HEK293 (cell line): ENCODE data around the gene NGB.

Source experiments
- YY1 ChIP-seq: fragments of 450-650 bp; formaldehyde crosslinking; IDR thresholded peaks from 2 replicates; pipeline ENCODE4 v1.5.1; 2018; ENCODE audit warnings: missing biosample characterization, missing genetic modification characterization
- ZNF274 ChIP-seq, 2 experiments: fragments of 200-500 bp in 1 of 2; fragments of 450-650 bp in 1 of 2; sonication (Bioruptor generic) in 1 of 2; formaldehyde crosslinking in 1 of 2; IDR thresholded peaks; 2 replicates each; pipeline versions ENCODE4 v1.5.1 to v1.6.1; 2014 to 2016; ENCODE audit warnings: borderline replicate concordance in 1 of 2, inconsistent platforms in 1 of 2, low read length in 1 of 2, missing biosample characterization in 1 of 2, missing genetic modification characterization in 1 of 2
- TF ChIP-seq, protein P1 (sequence below): fragments of 450-650 bp; formaldehyde crosslinking; IDR thresholded peaks from 2 replicates; pipeline ENCODE4 v1.5.1; 2016; ENCODE audit warnings: missing biosample characterization, missing genetic modification characterization
- TF ChIP-seq, protein P2 (sequence below): fragments of 450-650 bp; formaldehyde crosslinking; IDR thresholded peaks from 2 replicates; pipeline ENCODE4 v1.5.1; 2017; ENCODE audit warnings: missing biosample characterization, missing genetic modification characterization

DNA sequence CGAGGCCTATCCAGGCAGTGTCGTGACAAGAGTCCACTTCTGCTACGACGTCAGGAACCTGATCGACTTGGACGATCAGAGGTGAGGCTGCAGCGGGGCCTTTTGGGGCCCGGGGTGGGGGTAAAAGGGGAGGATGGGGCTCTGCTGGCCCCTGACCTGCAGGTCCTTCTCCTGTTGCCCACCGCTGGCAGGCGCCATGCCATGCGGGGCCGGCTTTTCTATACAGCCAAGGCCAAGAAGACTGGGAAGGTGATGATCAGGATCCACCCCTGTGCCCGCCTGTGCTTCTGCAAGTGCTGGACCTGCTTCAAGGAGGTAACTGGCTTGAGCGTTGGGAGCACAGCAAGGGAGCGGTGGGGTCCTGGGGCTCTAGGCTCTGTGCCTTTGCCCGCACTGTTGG, 31.6 kb downstream of the NGB start:
- TF ChIP-seq, protein P1, sequence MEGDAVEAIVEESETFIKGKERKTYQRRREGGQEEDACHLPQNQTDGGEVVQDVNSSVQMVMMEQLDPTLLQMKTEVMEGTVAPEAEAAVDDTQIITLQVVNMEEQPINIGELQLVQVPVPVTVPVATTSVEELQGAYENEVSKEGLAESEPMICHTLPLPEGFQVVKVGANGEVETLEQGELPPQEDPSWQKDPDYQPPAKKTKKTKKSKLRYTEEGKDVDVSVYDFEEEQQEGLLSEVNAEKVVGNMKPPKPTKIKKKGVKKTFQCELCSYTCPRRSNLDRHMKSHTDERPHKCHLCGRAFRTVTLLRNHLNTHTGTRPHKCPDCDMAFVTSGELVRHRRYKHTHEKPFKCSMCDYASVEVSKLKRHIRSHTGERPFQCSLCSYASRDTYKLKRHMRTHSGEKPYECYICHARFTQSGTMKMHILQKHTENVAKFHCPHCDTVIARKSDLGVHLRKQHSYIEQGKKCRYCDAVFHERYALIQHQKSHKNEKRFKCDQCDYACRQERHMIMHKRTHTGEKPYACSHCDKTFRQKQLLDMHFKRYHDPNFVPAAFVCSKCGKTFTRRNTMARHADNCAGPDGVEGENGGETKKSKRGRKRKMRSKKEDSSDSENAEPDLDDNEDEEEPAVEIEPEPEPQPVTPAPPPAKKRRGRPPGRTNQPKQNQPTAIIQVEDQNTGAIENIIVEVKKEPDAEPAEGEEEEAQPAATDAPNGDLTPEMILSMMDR = no peak
- TF ChIP-seq YY1 (tag by site-specific recombination) (no peak), ZNF274 (IDR thresholded peaks at IDR 0.05; ENCODE audit: low read length) (no peak), ZNF274 (tag by site-specific recombination; IDR thresholded peaks at IDR 0.05; ENCODE audit: borderline replicate concordance) (no peak)
- TF ChIP-seq, protein P2, sequence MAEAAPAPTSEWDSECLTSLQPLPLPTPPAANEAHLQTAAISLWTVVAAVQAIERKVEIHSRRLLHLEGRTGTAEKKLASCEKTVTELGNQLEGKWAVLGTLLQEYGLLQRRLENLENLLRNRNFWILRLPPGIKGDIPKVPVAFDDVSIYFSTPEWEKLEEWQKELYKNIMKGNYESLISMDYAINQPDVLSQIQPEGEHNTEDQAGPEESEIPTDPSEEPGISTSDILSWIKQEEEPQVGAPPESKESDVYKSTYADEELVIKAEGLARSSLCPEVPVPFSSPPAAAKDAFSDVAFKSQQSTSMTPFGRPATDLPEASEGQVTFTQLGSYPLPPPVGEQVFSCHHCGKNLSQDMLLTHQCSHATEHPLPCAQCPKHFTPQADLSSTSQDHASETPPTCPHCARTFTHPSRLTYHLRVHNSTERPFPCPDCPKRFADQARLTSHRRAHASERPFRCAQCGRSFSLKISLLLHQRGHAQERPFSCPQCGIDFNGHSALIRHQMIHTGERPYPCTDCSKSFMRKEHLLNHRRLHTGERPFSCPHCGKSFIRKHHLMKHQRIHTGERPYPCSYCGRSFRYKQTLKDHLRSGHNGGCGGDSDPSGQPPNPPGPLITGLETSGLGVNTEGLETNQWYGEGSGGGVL (tag by site-specific recombination) = no peak
